Small intestine (tissue), 7 donors: Measurements from ENCODE around the gene GPATCH2. TPM values are rescaled to one million over a fixed set of nuclear protein-coding genes. Genes with fewer than 3 reads are reported as not detected.

Source experiments
- DNase-seq, 2 donors: peaks; one replicate each; pipeline versions ENCODE4 v3.0.0 to v3.0.0-alpha.2; 2013
- FAIRE-seq: peaks from 2 replicates; lab custom pipeline; 2012; peaks lifted over from hg19 to GRCh38; lab: Jason Lieb, UNC
- H3K27ac ChIP-seq, 3 donors: one replicate each; pipeline ENCODE4 v1.5.1; 2013; ENCODE audit warnings: low read length in 2 of 3, mild to moderate bottlenecking in 2 of 3, control low read depth in 1 of 3, inconsistent platforms in 1 of 3, low read depth in 1 of 3, moderate library complexity in 1 of 3
- H3K27me3 ChIP-seq, 3 donors: one replicate each; pipeline ENCODE4 v1.6.1; 2013; ENCODE audit warnings: low read length in 3 of 3, inconsistent platforms in 1 of 3; ENCODE audit not compliant: control insufficient read depth in 3 of 3, insufficient read depth in 3 of 3
- H3K36me3 ChIP-seq, 3 donors: one replicate each; pipeline ENCODE4 v1.6.1; 2013; ENCODE audit warnings: low read length in 3 of 3, inconsistent platforms in 1 of 3, low read depth in 1 of 3, mild to moderate bottlenecking in 1 of 3, moderate library complexity in 1 of 3; ENCODE audit not compliant: control insufficient read depth in 3 of 3, insufficient read depth in 2 of 3
- H3K4me1 ChIP-seq, 3 donors: one replicate each; pipeline ENCODE4 v1.6.1; 2013; ENCODE audit warnings: low read length in 2 of 3, inconsistent platforms in 1 of 3, low read depth in 1 of 3, mild to moderate bottlenecking in 1 of 3, moderate library complexity in 1 of 3; ENCODE audit not compliant: control insufficient read depth in 3 of 3, insufficient read depth in 2 of 3
- H3K4me3 ChIP-seq, 3 donors: one replicate each; pipeline ENCODE4 v1.5.1; 2013; ENCODE audit warnings: low read length in 3 of 3, control low read depth in 1 of 3, inconsistent platforms in 1 of 3, low read depth in 1 of 3, mild to moderate bottlenecking in 1 of 3, moderate library complexity in 1 of 3
- H3K9me3 ChIP-seq, 2 donors: one replicate each; pipeline ENCODE4 v1.6.1; 2013; ENCODE audit warnings: low read depth in 1 of 2, low read length in 1 of 2; ENCODE audit not compliant: control insufficient read depth in 2 of 2, insufficient read depth in 1 of 2
- WGBS, 3 donors: extraction: QIAGEN DNeasy Blood & Tissue Kit; methylation state at CpG; one replicate each; pipeline ENCODE4 v1.1.7; 2013; 5-methylcytosine and 5-hydroxymethylcytosine counted together
- polyA plus RNA-seq, 4 donors: library from polyadenylated mRNA; stranded (reverse) in 3 of 4; unstranded in 1 of 4; fragments of 200-250 nt in 3 of 4; fragments of 120-200 nt in 1 of 4; gene quantifications; one replicate each; pipeline versions ENCODE4 v1.2.1 to v1.2.3, GENCODE V29; 2013
- donor health status: healthy with polysubstance abuse.
- donor health status: control.
- donor health status: control.
- donor health status: Bipolar disorder and iron deficiency.
- donor health status: healthy.

Gene GPATCH2
- polyA plus RNA-seq, 4 donors: 2.7 to 21.9 (median 5.6) TPM

DNA sequence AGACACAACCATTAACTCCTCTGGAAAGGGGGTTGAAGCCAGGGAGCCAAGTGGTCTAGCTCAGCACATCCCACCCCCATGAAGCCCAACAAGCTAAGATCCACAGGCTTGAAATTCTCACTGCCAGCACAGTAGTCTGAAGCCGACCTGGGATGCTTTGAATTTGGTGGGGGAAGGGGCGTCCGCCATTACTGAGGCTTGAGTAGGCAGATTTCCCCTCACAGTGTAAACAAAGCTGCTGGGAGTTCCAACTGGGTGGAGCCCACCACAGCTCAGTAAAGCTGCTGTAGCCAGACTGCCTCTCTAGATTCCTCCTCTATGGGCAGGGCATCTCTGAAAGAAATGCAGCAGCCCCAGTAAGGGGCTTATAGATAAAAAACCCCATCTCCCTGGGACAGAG, 193.5 kb downstream of the GPATCH2 start:
- Histone ChIP-seq H3K27me3 (no peaks in the 10 kb centered on the region), H3K9me3 (no peaks in the 10 kb centered on the region), H3K4me1 (no peaks in the 10 kb centered on the region), H3K27ac (no peak overlapping the region), H3K4me3 (no peak overlapping the region), H3K36me3 (peaks cover 0 to 12% (median 3%) of the 10 kb centered on the region in 3 donors)
- DNase-seq: no peak
- no peak for FAIRE-seq
- WGBS, 3 donors: 90 to 98% (median 92%) methylated on average over 3 of the region's 3 CpGs

DNA sequence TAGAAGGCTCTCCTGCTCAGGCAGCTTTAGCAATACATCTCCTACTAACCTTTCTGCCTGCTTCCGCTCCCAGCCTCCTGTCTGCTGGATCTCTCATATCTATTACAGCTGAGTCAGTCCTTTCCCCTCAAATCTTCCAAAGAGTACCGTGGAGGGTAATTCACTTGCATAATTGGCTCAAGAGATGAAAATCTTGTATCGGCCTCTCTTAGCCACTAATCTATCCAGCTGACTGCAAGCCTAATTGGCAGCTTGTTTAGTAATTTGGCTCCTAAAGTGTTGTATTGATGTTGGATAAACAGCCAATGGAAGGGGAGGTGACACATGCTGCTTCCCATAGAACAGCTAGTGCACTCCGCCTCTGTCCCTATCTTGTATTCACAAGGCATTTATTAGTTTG, 195.7 kb downstream of the GPATCH2 start:
- 78 to 95% (median 83%) methylated on average over 4 of the region's 4 CpGs for WGBS, 3 donors
- Histone ChIP-seq H3K4me3 (no peak overlapping the region), H3K27me3 (no peaks in the 10 kb centered on the region), H3K36me3 (peaks cover 0 to 14% (median 3%) of the 10 kb centered on the region in 3 donors), H3K4me1 (no peaks in the 10 kb centered on the region), H3K9me3 (no peaks in the 10 kb centered on the region), H3K27ac (no peak overlapping the region)
- FAIRE-seq: no peak
- no peak for DNase-seq

DNA sequence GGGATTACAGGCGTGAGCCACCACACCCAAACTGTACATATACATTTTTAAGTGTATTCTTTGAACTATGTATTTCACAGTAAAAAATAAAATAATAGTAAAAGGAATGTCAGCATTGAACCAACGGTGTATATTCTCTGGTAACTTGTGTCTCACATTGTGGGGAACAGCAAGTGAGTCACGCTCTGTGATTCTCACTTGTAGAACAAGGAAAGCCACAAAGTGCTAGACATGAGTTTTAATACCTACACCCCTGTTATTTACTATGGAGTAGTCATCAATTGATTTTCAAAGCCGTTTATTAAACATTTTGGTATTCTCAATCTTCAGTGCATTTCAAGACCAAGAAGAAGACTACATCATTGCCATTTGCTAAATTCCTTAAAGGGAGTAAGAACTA, 197.2 kb downstream of the GPATCH2 start:
- no peak for DNase-seq
- no peaks in the 10 kb centered on the region for H3K9me3 ChIP-seq
- no peaks in the 10 kb centered on the region for H3K27me3 ChIP-seq
- 89 to 94% (median 90%) methylated on average over 4 of the region's 4 CpGs for WGBS, 3 donors
- no peak overlapping the region for H3K4me3 ChIP-seq
- H3K36me3 ChIP-seq: peaks cover 0 to 14% (median 3%) of the 10 kb centered on the region in 3 donors
- no peak for FAIRE-seq
- no peaks in the 10 kb centered on the region for H3K4me1 ChIP-seq
- no peak overlapping the region for H3K27ac ChIP-seq

DNA sequence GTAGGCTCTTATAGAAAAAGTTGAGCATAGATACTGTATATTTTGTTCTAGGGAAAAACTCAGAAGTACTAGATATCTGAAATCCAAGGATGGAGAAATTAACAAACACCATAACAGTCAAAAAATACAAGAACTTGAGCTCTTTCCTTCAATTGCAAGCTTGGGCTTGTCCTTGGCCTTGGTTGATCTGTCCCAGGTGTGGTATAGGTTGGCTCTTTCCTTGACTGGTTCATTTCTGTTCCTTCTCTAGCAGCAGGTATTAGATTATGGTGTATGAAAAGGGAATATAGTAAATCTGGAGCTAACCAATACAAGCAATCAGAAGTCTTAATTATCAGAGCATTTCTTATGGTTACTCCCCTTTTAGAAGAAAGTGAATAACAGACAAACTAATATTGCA, 198.6 kb downstream of the GPATCH2 start:
- no peaks in the 10 kb centered on the region for H3K4me1 ChIP-seq
- DNase-seq: no peak
- H3K4me3 ChIP-seq: no peak overlapping the region
- no peaks in the 10 kb centered on the region for H3K9me3 ChIP-seq
- no peak overlapping the region for H3K27ac ChIP-seq
- no peak for FAIRE-seq
- H3K27me3 ChIP-seq: no peaks in the 10 kb centered on the region
- H3K36me3 ChIP-seq: peaks cover 0 to 8% (median 0%) of the 10 kb centered on the region in 3 donors

DNA sequence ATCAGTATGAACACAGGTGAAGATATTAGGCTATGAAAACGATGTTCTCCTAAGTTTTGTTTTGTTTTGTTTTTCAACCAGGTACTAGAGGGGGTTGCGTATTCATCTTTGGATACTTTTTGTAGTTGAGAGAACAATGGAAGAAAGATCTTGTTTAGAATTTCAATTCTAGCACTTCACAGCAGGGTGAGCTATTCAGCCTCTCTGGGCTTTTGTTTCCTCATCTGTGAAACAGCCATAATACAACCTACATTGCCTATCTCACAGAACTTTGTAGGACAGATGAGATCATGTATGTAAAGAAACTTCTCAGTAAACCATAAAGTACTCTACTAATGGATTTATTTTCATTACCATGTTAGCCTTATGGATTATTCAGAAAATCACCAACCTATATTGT, 199.5 kb downstream of the GPATCH2 start:
- FAIRE-seq: no peak

DNA sequence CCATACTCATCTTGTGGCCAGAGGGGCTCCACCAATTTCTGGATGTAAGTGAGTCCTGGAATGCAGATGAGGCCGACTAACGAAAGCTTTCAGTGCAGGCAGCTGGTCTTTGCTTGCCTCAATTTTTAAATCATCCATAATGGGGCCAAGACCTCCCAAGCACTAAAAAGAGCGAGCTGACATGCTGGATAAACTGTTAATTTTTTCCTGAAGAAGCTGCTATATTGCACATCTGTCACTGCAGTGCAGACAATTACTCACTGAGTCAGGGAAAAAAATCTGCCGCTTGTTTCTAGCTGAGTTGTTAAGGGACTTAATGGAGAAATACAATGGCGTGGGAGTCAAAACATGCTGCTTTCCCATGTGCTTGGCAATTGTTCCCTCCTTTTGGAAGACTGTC, 205.5 kb downstream of the GPATCH2 start:
- Histone ChIP-seq H3K36me3 (no peaks in the 10 kb centered on the region), H3K9me3 (no peaks in the 10 kb centered on the region), H3K27me3 (no peaks in the 10 kb centered on the region), H3K4me1 (no peaks in the 10 kb centered on the region), H3K4me3 (no peak overlapping the region), H3K27ac (no peak overlapping the region)
- peak in 1 of 2 donors; percentile 6 for DNase-seq
- no peak for FAIRE-seq
- WGBS, 3 donors: 67 to 87% (median 81%) methylated on average over 5 of the region's 5 CpGs

More for the DNA sequence above, 199.5 kb downstream of the GPATCH2 start:
- H3K4me3 ChIP-seq: no peak overlapping the region
- H3K27ac ChIP-seq: no peak overlapping the region
- H3K4me1 ChIP-seq: no peaks in the 10 kb centered on the region
- H3K36me3 ChIP-seq: peaks cover 0 to 2% (median 0%) of the 10 kb centered on the region in 3 donors
- H3K9me3 ChIP-seq: no peaks in the 10 kb centered on the region
- 61 to 91% (median 68%) methylated on average over 2 of the region's 2 CpGs for WGBS, 3 donors
- H3K27me3 ChIP-seq: no peaks in the 10 kb centered on the region
- DNase-seq: peak in 1 of 2 donors; percentile 6

DNA sequence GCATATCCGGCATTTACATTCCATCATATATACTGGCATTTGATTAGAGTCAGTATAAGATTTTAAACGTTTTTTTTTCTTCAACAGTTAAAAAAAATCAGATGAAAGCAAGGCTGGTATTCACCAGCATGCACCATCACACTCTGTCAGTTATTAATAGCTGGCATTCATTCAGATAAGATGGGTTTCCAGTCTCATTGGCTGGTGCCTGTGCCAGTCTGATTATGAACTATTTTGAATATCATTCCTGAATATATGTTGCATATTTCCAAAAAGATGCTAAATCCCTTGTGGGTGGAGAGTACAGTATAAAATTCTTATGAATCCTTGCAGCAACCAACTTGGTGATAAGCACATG, 211.7 kb downstream of the GPATCH2 start:
- Histone ChIP-seq H3K9me3 (no peaks in the 10 kb centered on the region), H3K27me3 (no peaks in the 10 kb centered on the region), H3K4me3 (no peak overlapping the region), H3K4me1 (no peaks in the 10 kb centered on the region), H3K27ac (no peak overlapping the region), H3K36me3 (no peaks in the 10 kb centered on the region)
- 40 to 50% (median 44%) methylated on average over 2 of the region's 2 CpGs for WGBS, 3 donors
- DNase-seq: no peak
- FAIRE-seq: no peak

DNA sequence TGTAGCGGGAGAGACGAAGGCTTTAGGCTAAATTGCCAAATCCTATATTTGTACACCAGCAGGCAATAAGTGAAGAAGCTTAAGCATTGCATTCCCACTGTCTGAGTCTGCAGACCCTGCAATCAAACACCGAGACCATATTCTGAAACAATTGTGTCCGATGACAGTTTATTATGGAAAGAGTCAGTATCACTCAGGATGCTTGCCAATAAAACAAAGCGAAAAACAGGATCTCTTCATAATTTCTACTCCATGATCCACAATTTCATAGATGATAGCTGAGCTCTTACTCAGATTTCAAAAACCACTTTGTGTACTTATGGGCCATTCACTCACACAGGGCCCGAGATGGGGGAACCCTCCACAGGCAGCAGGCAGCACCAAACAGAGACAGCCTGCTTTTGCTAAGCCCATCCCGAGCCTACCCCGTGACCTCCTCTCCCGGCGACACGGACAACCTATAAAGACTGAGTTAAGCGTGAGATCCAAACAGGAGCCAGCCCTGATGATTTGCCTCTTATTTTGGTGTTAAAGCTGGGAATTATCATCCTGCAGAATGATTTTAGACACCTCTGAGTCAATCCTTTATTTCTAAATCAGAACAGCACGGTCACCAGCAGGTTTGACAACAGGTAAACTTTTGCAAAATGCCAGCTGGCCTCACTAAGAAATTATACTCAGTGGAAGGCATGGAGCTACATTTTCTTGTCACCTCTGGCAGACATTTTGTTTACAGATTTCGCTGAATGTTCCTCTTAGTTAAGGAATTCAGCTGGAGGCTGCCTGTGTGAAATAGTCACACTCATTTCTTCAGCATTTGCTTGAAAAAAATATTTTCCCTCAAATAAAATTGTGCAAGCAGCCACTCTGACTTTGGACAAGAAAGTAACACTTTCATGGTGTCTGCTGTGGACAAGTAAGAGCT, 212.4 kb downstream of the GPATCH2 start:
- 73 to 88% (median 82%) methylated on average over 14 of the region's 14 CpGs for WGBS, 3 donors

More for the DNA sequence above, 212.4 kb downstream of the GPATCH2 start:
- Histone ChIP-seq H3K9me3 (no peaks in the 10 kb centered on the region), H3K27ac (no peak overlapping the region), H3K36me3 (no peaks in the 10 kb centered on the region), H3K4me1 (no peaks in the 10 kb centered on the region), H3K27me3 (no peaks in the 10 kb centered on the region), H3K4me3 (no peak overlapping the region)
- DNase-seq (no peak), FAIRE-seq (no peak)
